HG02678 (cell line): Measurements from ENCODE around the gene ZNF467.

Source experiments
- ATAC-seq: cut with Tn5 transposase; IDR thresholded peaks from one replicate; pipeline ENCODE4 v1.9.1; 2021; ENCODE audit warnings: mild to moderate bottlenecking, moderate library complexity; ENCODE audit not compliant: unreplicated experiment

The ZNF467 gene

DNA sequence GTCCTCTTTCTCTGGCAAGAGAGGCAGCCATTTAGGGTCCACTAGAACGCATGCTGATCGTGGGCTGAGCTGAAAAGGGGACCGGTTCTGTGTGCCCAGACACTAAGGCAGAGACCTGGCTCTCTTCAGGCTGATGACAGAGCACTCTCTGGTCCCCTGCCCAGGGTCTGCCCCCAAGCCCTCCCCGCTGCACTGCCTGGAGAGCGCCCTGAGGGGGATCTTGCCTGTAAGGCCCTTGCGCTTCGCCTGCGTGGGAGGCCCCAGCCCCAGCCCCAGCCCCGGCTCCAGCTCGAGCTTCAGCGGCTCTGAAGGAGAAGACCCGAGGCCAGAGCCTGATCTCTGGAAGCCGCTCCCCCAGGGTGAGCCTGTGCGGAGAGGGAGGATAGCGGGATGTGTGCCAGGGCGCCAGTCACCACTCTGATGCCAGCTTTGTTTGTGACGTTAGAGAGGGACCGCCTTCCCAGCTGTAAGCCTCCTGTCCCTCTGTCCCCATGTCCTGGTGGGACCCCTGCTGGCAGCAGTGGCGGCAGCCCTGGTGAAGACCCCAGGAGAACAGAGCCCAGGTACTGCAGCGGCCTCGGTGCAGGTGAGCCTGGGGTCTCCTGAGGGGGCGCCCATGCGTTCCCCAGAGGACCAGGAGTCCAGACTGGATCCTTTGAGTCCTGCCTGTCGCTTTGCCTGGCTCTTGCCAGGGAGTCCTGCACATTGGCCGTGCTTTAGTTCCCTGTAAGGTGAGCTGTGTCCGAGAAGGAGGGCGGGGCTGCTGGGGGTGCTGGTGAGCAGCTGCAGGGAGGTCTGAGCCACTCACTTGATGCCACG lies 43.2 kb downstream of the ZNF467 start:
- no peak for ATAC-seq

DNA sequence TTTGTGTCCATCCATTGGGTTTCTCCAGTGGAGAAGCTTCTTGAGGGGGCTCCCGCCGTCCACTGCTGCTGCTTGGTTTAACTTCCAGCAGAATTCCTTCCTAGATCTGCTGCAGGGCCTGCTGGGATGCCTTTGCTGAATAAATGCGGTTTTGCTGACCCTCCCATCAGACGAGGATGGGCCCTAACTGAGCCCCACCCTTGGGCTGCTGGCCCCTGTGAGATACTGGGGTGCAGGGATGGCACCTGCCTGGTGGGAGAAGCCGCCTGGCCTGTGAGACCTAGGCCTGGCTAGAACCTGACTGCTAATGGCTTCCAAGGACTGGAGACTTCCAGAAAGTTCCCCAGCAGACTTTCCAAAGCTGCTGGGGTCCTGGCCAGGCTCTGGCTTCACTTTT lies 43.8 kb downstream of the ZNF467 start:
- ATAC-seq = no peak

- no peak for ATAC-seq
Observed at GRCh38 chr7:149728491-149729375, 44.7 kb downstream of the ZNF467 start.

GRCh38 chr7:149727899-149728476 lies 45.4 kb downstream of the ZNF467 start:
- no peak for ATAC-seq

- no peak for ATAC-seq
Observed at GRCh38 chr7:149727053-149727898, 46.1 kb downstream of the ZNF467 start.

- no peak for ATAC-seq
Observed at GRCh38 chr7:149725916-149726315, 47.5 kb downstream of the ZNF467 start.

DNA sequence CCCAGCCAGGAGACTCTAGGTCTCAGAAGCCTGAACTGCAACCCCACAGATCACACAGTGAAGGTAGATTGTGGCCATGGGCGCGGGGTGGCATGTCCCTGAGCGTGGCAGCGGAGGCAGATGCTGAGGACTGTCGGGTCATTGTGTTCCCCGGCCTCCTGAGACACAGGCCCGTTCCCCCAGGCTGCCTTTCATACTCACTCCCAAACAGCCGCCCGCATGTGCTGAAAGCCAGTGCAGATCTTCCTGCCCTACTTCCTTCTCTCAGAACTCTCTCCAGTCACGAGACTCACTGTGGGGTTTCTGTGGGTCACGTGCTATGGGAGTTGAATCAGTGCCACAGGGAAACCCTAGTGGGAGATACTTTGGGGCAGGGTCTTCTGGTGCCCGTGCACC lies 48.0 kb downstream of the ZNF467 start:
- ATAC-seq = no peak

- no peak for ATAC-seq
Observed at GRCh38 chr7:149724661-149725425, 48.5 kb downstream of the ZNF467 start.

GRCh38 chr7:149723795-149724495 lies 49.4 kb downstream of the ZNF467 start:
- no peak for ATAC-seq

GRCh38 chr7:149723082-149723767 lies 50.2 kb downstream of the ZNF467 start:
- ATAC-seq = no peak

- ATAC-seq = no peak
Observed at GRCh38 chr7:149722356-149722957, 50.9 kb downstream of the ZNF467 start.

DNA sequence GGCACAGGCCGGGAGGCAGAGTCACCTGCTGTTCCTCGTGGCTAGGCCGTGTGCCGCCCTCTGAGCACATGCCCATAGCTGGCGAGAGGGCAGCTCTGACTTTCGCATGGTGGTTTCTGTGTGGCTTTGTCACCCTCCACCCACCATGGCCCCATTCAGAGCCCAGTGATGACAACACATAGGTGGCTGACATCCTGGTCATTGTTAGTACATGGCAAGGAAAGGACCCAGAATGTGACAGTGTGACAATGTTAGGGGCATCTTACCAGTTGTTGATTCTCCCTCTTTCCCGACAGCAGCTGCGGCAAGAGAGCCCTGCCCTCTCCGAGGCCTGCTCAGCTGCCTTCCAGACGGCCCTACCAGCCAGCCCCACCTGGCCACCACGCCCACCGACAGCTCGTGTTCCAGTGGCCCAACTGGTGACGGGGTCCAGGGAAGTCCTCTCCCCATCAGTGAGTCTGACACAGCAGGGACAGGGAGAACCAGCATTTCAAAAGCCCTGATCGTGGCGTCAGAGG lies 52.2 kb downstream of the ZNF467 start:
- no peak for ATAC-seq

DNA sequence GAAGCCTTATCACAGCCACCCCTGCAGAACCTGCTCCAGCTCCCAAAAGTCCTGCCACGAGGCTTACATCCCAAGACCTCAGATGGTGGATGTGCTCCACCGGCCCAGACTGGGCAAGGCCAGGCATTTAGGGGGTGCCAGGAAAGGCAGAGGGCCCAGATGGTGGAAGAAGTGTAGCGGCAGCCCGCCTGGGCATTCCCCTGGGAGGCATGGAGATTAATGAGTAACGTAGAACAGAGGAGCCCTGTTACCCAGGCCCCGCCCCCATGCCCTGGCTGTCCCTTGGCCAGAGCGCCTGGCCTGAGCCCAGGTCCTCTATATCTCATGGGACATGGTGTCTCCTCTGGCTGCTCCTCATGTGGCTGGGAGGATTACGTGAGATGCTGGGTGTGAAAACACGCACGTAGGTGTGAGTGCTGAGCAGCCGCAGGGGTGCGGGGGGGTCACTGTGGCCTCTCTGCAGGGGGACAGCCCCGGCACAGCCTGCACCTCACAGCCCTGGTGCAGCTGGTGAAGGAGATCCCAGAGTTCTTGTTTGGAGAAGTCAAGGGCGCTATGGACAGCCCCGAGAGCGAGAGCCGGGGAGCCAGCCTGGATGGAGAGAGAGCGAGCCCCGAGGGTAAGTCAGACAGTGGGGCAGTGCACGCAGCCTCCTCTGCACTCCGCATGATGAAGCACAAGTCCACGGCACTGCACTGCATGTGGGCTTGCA lies 52.9 kb downstream of the ZNF467 start:
- ATAC-seq = peak; percentile 70

GRCh38 chr7:149719912-149720335 lies 53.5 kb downstream of the ZNF467 start:
- peak; percentile 63 for ATAC-seq

DNA sequence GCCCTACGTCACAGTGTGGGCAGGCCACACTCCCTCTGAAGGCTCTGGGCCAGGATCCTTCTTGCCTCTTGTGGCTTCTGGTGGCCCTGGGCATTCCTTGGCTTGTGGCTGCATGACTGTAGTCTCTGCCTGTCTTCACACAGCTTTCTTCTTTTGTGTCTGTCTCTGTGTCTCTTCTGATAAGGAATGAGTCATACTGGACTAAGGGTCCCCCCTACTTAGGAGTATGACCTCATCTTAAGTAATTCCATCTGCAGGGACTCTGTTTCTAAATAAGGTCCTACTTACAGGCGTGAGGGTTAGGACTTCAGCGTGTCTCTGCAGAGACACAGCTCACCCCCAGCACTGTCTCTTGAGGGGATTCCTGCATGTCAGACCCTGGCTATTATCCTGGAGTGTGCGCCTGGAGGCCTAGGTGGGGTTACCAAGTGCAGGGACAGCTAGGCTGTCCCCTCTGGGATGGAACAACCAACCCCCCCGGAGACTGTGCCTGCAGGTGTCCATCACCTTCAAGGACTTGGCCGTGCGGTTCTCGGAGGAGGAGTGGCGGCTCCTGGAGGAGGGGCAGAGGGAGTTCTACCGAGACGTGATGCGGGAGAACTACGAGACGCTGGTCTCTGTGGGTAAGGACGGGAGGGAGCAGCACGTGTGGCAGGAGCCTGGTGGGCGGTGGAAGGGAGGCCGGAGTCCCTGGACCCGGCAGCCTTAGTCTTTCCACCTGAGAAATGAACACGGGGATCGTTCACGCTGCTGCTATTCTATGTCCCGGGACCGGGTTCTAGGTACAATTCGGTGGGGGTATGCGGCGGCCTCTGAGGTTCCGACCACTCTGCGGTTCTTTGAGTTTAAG lies 54.1 kb downstream of the ZNF467 start:
- ATAC-seq = no peak

DNA sequence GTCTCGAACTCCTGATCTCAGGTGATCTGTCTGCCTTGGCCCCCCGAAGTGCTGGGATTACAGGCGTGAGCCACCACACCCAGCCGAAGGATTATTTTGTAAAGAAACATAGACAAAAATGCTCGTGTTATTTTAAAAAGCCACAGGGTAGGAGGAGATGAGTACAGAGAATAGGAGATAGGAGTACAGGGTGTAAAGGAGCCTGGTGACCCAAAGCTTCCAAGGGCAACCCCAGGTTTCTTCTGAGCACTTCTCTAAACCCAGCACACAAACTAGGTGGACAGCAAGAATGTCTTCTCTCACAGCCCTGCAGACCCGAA lies 54.7 kb downstream of the ZNF467 start:
- no peak for ATAC-seq

DNA sequence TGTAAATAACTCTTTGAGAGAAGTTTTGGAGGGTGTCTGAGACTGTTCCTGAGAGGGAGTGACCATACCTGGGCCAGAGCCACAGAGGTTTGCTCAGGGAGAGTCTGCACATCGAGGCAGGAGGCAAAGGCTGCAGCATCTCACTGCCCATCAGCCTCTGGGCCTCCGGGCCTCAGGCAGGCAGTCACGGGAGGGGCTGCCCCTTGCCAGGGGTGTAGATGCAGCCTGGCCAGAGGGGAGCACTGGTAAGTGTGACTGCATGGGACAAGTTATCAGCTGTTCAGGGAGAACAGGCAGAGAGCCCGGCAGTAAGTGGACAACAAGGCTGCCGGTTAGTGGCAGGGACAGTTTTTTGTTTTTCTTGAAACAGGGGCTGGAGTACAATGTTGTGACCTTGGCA lies 55.9 kb downstream of the ZNF467 start:
- ATAC-seq = no peak
